Activated CD4-positive, alpha-beta T cell treated with anti-CD3 and anti-CD28 coated beads, Interleukin-2, amount 50 U/mL, for 4 hours (primary cell): ENCODE results near the gene HIGD2A.

Source experiments
- DNase-seq, 2 experiments: peaks; one replicate each; pipeline ENCODE4 v3.0.0-alpha.2; 2020

HIGD2A gene

DNA sequence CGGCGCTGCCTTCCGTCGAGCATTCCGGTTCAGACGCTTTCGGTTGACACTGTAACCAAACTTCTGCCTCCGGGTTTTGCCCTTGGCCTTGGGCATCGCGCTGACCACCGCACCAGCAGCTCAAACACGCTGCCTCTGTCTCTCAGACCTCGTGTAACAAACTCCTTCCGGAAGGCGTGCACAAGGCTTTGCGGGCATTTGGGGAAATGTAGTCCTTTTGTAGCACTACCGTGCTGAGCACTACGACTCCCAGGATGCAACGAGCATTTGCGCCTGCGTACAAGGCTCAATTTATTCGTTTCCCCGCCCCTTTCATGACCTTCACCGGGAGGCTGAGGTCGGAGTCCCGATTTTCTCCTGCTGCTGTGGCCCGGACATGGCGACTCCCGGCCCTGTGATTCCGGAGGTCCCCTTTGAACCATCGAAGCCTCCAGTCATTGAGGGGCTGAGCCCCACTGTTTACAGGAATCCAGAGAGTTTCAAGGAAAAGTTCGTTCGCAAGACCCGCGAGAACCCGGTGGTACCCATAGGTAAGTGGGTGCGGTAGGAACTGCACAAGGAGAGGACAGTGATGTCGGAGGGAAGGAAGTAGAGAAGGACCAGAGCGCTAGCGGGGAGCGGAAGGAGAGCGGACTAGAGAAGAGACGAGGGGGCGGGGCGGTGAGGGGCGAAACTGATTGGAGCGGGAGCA, at the start of gene HIGD2A, which contains the start of gene NOP16:
HIGD2A (plus strand) TSS at position 308 of the 691 bp plus-strand sequence; CDS start at position 377, 69 bp downstream.
NOP16 (minus strand) TSS at position 155 of the 691 bp plus-strand sequence; CDS start at position 96, 59 bp downstream.
- DNase-seq = peak; percentile 100

DNA sequence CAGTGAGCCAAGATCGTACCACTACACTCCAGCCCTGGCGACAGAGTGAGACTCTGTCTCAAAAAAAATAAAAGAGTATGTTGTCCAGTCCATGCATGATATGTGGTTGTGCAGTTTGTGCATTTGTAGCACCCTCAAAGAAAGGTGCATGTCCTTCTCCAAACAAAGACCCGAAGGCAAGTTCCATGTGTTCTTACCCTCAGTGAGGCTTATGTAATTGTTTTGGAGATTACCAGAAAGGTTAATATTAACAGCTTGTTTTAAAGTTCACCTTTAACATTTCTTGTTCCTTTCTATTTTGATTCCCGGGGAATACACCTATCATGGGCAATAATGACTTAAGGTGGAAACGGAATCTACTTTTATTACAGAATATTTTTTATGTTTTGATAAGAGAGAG, 49.2 kb upstream of the HIGD2A start:
- no peak for DNase-seq

DNA sequence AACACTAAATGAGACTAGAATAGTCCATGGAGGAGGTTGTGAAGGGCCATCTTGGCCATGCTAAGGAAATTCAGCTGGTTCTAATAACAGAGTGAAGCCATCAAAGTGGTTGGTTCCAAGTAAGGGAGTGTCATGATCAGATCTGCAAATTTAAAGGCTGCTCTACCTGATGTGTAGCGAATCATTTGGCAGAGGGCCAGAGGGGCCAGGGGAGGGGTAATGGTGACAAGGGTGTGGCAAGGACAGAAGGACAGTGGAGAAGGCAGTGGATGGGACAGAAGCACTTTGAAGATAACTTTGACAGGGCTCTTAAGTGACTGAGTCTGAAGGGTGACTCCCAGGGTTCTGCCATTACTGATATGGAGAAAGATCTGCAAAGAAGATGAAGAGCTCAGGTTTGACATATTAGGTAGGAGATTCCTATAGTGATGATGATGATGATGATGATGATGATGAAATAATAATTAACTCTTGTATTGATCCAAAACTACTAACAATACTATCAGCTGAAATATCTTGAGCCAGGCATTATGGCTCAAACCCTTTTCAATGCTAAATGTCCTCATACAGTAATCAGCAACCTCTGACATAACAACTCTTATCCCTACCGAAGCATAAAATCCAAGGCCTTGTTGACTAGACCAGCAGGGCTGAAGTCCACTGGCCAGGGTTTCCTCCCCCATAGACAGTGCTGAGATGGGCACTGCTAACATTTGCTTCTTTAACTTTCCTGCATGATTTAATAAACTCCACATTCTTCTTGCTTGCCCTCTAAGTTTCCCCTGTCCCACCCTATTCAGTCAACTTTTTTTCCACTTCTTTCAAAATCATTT, 47.0 kb upstream of the HIGD2A start:
- DNase-seq = no peak

DNA sequence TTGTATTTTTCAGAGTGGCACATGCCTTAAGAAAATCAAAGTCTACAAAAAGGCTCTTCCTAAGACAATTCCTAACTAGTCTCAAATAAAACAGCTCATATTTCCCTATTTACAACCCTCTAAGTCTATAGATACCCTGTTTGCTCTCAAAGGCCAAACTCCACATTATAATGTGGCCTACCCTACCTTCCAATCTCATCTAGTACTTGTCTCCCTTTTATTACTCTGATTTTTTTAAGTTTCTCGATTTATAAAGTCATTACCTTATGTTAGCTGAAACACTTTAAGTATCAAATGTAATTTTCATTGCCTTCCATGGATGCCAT, 46.4 kb upstream of the HIGD2A start:
- DNase-seq = no peak

DNA sequence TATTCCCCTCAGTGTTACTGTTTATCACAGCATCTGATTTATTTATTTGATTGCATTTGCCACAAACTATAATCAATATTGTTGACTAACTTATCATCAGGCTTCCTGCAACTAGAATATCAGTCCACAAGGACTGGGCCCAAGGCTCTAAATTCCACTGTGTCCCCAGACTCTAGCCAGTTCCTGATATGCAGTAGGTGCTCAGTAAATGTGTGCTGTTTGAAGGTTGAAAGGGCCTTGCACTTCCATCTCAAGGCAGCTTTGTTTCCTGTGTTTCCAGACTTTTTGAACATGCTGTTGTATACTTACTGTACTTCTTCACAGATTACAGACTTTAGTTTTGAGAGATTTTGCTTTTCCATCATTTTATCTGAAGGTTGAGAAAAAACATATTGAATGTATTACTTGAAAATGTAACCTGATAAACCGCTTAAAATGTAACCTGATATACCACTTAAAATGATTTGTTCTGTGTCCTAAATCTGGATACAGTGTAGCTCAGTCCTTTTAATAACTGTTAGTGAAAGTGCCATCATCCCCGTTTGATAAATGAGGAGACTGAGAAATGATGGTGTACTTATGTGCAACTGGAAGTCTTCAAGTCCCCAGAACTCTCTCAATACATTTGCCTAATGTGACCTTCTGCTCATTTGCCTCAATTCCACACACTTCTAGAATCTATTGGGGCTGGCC, 45.6 kb upstream of the HIGD2A start:
- DNase-seq = no peak

DNA sequence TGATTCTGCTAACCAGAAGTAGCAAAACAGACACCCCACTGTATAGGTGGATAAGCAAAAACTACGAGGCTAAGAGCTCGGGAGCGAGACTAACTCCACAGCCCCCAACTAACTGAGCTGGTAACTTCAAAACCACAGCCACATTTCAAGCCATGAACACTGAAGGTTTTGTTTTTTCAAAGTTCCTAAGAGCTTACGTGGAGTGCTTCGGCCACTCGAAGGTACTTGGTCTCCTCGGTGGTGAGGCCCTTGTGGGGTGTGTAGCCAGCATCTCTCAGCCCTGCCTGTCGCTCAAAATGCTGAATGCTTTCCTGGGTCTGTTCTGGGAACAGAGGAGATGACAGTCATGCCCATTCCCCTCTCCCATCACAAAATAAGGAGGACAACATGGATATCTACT, 38.1 kb upstream of the HIGD2A start:
- DNase-seq = no peak

DNA sequence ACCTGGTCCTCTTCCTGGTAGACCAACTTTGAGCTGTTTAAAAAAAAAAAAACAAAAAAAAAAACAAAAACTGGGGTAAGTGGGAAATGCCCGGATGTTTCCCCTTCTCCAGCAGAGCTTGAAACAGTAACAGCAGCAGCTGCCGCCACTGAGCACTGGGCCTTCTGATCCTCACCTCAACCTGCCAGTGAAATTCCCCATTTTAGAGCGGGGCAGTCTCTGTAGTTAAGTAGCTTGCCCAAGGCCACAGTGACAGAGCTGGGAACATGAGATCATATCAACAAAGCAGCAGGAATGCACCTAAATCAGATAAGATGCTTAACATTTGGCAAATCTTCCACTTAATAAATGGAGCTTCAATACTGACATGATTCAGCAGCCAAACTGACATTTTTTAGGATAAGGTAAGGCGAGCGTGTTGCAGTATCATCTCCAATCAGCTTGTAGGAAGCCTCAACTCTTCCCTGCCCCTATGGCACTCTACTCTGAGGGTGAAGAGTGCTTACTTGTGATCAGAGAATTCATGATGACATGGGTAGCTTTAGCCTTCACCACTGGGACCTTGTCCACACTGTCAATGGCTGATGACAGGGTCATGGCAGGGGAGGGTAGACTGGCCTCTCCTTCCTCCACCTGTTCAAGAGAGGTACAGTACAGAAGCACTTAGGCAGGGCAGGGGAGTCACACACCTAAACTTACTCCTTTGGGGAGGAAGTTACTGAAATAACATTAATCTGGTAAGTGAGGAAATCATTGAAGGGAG, 36.3 kb upstream of the HIGD2A start:
- no peak for DNase-seq

DNA sequence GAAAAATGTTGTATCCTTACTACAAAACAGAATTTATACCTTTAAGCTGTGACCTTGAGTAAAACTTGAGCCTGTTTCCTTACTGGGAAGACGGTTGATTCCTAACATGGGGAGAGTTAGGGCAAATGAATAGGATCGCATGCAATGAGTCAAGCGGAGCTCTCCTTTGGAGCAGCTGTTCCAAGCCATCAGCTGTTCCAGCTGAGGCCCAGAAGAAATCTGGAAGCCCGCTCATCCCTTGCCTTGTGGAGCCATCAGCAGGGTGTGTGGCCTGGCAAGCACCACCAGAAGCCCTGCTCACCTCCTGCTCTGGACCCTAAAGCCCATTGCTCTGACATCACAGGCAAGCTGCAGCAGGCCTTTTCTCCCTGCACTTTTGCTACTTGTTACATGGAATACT, 35.0 kb upstream of the HIGD2A start:
- no peak for DNase-seq

- no peak for DNase-seq
Observed at GRCh38 chr5:176355400-176356178, 33.0 kb upstream of the HIGD2A start.

DNA sequence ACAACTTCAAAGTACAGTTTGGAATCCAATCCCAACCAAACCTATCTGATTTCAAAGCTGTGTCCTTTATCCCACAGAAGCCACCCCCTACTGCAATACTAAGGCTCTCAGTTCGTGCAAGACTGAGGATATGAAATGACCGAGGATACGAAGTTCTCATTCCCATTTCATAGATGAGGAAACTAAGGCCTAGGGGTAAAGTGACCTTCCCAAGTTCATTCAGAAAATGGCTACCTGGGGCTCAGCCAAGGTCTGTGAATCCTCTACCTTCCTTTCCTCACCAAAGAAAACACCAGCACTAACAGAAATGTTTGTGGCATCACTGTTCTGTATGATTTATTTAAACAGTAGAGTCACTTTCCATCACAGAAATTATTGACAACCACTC, 32.4 kb upstream of the HIGD2A start:
- no peak for DNase-seq

DNA sequence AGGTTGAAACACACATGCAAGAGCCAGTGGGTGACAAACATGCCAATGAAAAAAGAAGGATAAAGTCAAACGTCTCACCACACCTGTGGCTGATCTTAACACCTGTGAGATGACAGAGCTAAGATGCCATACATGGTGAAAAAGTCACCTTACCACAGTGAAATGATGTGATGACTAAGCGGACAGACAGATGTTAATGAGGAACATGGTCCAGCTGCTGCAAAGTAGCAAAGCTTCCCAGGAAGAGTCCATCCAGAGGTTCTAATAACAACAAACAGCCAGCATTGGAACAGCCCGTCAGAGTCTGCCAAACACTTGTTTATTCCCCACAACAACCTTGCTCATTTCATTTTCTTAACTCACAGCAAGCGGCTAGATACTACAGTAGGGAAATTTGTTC, 28.9 kb upstream of the HIGD2A start:
- DNase-seq = no peak

GRCh38 chr5:176360894-176361436, 27.6 kb upstream of the HIGD2A start:
- no peak for DNase-seq

GRCh38 chr5:176361437-176362232, 26.9 kb upstream of the HIGD2A start, which contains the start of gene KIAA1191:
Gene KIAA1191 (minus strand): TSS chr5:176361764. CDS start chr5:176359508, 2,256 bp downstream.
- peak; percentile 93 to 94 for DNase-seq

GRCh38 chr5:176362233-176362490, 26.4 kb upstream of the HIGD2A start:
- DNase-seq = no peak

DNA sequence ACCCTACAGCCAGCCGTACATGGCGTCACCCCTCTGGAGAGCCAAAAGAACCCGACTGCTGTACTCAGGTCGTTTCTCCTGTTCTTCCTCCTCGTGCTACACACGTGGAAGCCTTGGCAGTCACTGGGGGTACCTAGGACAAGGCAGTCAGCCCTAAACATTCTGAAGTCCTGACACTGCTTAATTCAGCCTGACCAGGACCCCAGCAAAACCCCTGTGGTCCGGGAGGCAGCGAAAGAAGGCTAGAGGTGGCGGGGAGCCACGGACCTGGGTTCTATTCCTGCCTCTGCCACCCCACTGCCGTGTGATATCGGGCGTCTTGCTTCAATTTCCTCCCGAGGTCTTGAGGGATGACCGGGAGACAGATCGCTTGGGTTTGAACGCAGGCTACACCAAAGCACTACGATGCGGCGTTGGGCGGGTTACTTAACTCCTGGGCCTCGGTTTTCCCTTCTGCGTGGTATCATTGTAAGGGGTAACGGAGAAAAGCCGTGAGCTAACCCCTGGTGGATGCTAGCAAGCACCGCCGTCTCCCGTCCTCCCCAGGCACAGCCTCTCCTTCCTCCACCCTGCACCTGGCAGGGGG, 23.7 kb upstream of the HIGD2A start:
- DNase-seq = no peak

- DNase-seq = peak; percentile 44 to 51
Observed at GRCh38 chr5:176365351-176366231, 23.0 kb upstream of the HIGD2A start, which contains the start of gene ARL10. Gene ARL10 (plus strand): TSS chr5:176365487. CDS start chr5:176365564, 77 bp downstream.

DNA sequence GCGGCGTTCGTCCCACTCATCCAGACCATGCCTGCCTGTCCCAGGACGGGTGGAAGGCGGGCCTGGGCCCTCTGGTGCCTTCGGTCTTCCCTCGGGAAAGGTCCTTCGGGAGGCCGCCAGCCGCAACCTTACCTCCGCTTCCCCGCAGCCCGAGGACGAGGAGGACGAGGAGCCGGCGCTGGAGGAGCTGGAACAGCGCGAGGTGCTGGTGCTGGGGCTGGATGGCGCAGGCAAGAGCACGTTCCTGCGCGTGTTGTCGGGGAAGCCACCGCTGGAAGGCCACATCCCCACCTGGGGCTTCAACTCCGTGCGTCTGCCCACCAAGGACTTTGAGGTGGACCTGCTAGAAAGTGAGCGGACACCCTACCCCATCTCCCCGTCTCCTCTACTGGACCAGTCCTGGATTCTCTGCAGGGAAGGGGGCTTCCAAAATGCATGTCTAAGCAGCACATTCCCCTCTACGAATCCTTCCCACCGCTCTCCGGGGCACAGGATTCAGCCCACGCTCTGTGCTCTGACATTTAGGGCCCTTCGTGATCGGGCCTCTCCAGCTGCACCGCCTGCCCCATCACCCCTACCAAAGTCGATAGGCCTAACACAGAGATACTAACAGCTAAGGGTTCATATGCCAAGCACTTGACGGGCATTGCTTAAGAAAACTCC, 22.2 kb upstream of the HIGD2A start:
- DNase-seq = no peak

GRCh38 chr5:176368726-176369125, 19.8 kb upstream of the HIGD2A start:
- DNase-seq = no peak
